MG63 (cell line): ENCODE measurements around the gene SP140. TPM values are rescaled to one million over a fixed set of nuclear protein-coding genes. Genes with fewer than 3 reads are reported as not detected.

Experiments used
- DNase-seq: peaks from one replicate; pipeline ENCODE4 v3.0.0-alpha.2; 2020
- H3K27me3 ChIP-seq: fragments of 250-450 bp; sonication (Bioruptor Pico); 2 replicates; pipeline ENCODE4 v1.5.1; 2020; ENCODE audit warnings: mild to moderate bottlenecking, moderate library complexity
- H3K36me3 ChIP-seq: fragments of 250-450 bp; sonication (Bioruptor Pico); 2 replicates; pipeline ENCODE4 v1.5.1; 2020; ENCODE audit warnings: mild to moderate bottlenecking, moderate library complexity
- H3K4me3 ChIP-seq: fragments of 250-450 bp; sonication (Bioruptor Pico); 2 replicates; pipeline ENCODE4 v1.5.1; 2020; ENCODE audit warnings: mild to moderate bottlenecking, moderate library complexity
- H3K9me3 ChIP-seq: fragments of 250-450 bp; sonication (Bioruptor Pico); 2 replicates; pipeline ENCODE4 v1.5.1; 2020; ENCODE audit warnings: mild to moderate bottlenecking, moderate library complexity
- total RNA-seq: library from RNA; depleted of rRNA; stranded (reverse); fragments of >200 nt; shearing (Covaris generic); gene quantifications from 2 replicates; pipeline ENCODE4 v1.2.3, GENCODE V29; 2014; ENCODE audit warnings: low replicate concordance; rRNA removed

The SP140 gene
- total RNA-seq, 1 experiment from 2014 or later = 0.56 TPM

DNA sequence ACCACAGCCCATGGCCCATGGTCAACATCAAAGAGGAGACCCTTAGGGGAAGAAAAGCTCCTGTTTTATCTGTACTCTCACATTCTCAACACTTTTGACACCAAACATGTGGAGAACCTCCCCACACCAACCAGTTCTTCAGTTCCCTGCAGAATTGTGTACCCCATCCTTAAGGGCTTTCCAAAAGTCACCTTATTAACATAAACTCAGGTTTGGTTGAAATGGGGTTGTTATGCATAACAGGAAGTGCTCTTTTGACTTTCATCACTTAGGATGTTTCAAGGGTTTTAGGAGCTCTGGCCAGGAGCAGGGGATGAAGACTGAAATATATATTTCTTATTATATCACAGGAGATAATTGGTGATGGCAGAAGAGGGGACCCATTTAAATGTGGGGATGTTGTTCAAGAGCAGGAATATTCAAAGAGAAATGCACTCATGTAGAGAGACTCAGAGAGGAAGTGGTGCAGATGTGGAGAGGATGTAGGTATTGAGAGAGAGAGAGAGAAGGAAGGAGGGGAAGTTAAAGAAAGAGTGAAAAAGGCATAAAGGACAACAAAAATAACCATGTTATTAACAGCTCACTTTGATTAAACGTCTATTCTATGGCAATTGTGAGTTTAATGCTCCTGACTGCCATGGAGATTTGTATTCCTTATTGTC is 136.6 kb downstream of the SP140 start:
- Histone ChIP-seq H3K4me3 (no peak overlapping the region), H3K36me3 (peaks cover 27% of the 10 kb centered on the region), H3K9me3 (peaks cover 1% of the 10 kb centered on the region; the same call in 1 of the 2 replicates)

More for the DNA sequence above, 136.6 kb downstream of the SP140 start:
- H3K27me3 ChIP-seq = no peaks in the 10 kb centered on the region
- DNase-seq = no peak

Other genes with a start within 250 kb of the SP140 start
- 1.6 and 2.1 TPM in 2 replicates for gene SLC16A14, start 156.8 kb upstream of the SP140 start, total RNA-seq
- 7.2 and 12.7 TPM in 2 replicates for gene SP110, start 5.8 kb upstream of the SP140 start, total RNA-seq
- 3.8 and 4.7 TPM in 2 replicates for gene SP140L, start 101.5 kb downstream of the SP140 start, total RNA-seq
- gene SP100, start 190.5 kb downstream of the SP140 start, total RNA-seq = 63.5 and 69.0 TPM in 2 replicates